ENCODE results near the gene KCND1. TPM values are rescaled to one million over a fixed set of nuclear protein-coding genes. Genes with fewer than 3 reads are reported as not detected.

KCND1 gene
- total and polyA plus RNA-seq, 2 experiments from 2014 or later: 2.7 to 5.6 TPM

DNA sequence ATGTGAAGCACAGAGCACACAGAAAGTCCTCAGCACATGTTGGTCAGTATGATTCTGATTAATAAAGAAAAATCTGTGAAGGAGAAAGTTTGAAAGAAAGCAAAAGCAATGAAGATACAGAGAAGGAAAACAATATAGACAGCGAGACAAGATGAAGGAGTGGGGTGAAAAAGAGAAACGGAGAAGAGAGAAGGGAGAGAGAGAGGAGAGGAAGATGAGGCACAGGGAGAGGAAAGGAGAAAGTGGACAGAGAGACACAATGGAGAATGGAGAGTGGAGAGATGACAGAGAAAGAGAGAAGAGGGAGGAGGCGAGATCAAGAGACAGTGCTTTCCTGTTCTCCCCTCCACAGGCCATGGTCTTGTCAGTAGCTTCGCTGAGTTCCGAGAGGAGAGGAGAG, 3.9 kb upstream of the KCND1 start:
- no peak for TF ChIP-seq ZNF331 (CRISPR knock-in tag; IDR thresholded peaks at IDR 0.05; ENCODE audit: low read depth)
- TF ChIP-seq CREB1 (CRISPR knock-in tag; IDR thresholded peaks at IDR 0.05; ENCODE audit: low read depth): no peak
- TF ChIP-seq STAT1 (IDR thresholded peaks at IDR 0.05; ENCODE audit: unreplicated experiment): no peak
- TF ChIP-seq JUNB (IDR thresholded peaks at IDR 0.05; ENCODE audit: unreplicated experiment): no peak
- TF ChIP-seq, protein P1, sequence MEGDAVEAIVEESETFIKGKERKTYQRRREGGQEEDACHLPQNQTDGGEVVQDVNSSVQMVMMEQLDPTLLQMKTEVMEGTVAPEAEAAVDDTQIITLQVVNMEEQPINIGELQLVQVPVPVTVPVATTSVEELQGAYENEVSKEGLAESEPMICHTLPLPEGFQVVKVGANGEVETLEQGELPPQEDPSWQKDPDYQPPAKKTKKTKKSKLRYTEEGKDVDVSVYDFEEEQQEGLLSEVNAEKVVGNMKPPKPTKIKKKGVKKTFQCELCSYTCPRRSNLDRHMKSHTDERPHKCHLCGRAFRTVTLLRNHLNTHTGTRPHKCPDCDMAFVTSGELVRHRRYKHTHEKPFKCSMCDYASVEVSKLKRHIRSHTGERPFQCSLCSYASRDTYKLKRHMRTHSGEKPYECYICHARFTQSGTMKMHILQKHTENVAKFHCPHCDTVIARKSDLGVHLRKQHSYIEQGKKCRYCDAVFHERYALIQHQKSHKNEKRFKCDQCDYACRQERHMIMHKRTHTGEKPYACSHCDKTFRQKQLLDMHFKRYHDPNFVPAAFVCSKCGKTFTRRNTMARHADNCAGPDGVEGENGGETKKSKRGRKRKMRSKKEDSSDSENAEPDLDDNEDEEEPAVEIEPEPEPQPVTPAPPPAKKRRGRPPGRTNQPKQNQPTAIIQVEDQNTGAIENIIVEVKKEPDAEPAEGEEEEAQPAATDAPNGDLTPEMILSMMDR (conservative IDR thresholded peaks at IDR 0.05; ENCODE audit: low read depth in 2 of 2): no peak
- no peak for TF ChIP-seq NANOG (IDR thresholded peaks at IDR 0.05; ENCODE audit: borderline replicate concordance)
- no peak for TF ChIP-seq POLR2AphosphoS5 (IDR thresholded peaks at IDR 0.05; ENCODE audit: low read depth)
- TF ChIP-seq ZNF114 (CRISPR knock-in tag; IDR thresholded peaks at IDR 0.05): no peak
- TF ChIP-seq, protein P2, sequence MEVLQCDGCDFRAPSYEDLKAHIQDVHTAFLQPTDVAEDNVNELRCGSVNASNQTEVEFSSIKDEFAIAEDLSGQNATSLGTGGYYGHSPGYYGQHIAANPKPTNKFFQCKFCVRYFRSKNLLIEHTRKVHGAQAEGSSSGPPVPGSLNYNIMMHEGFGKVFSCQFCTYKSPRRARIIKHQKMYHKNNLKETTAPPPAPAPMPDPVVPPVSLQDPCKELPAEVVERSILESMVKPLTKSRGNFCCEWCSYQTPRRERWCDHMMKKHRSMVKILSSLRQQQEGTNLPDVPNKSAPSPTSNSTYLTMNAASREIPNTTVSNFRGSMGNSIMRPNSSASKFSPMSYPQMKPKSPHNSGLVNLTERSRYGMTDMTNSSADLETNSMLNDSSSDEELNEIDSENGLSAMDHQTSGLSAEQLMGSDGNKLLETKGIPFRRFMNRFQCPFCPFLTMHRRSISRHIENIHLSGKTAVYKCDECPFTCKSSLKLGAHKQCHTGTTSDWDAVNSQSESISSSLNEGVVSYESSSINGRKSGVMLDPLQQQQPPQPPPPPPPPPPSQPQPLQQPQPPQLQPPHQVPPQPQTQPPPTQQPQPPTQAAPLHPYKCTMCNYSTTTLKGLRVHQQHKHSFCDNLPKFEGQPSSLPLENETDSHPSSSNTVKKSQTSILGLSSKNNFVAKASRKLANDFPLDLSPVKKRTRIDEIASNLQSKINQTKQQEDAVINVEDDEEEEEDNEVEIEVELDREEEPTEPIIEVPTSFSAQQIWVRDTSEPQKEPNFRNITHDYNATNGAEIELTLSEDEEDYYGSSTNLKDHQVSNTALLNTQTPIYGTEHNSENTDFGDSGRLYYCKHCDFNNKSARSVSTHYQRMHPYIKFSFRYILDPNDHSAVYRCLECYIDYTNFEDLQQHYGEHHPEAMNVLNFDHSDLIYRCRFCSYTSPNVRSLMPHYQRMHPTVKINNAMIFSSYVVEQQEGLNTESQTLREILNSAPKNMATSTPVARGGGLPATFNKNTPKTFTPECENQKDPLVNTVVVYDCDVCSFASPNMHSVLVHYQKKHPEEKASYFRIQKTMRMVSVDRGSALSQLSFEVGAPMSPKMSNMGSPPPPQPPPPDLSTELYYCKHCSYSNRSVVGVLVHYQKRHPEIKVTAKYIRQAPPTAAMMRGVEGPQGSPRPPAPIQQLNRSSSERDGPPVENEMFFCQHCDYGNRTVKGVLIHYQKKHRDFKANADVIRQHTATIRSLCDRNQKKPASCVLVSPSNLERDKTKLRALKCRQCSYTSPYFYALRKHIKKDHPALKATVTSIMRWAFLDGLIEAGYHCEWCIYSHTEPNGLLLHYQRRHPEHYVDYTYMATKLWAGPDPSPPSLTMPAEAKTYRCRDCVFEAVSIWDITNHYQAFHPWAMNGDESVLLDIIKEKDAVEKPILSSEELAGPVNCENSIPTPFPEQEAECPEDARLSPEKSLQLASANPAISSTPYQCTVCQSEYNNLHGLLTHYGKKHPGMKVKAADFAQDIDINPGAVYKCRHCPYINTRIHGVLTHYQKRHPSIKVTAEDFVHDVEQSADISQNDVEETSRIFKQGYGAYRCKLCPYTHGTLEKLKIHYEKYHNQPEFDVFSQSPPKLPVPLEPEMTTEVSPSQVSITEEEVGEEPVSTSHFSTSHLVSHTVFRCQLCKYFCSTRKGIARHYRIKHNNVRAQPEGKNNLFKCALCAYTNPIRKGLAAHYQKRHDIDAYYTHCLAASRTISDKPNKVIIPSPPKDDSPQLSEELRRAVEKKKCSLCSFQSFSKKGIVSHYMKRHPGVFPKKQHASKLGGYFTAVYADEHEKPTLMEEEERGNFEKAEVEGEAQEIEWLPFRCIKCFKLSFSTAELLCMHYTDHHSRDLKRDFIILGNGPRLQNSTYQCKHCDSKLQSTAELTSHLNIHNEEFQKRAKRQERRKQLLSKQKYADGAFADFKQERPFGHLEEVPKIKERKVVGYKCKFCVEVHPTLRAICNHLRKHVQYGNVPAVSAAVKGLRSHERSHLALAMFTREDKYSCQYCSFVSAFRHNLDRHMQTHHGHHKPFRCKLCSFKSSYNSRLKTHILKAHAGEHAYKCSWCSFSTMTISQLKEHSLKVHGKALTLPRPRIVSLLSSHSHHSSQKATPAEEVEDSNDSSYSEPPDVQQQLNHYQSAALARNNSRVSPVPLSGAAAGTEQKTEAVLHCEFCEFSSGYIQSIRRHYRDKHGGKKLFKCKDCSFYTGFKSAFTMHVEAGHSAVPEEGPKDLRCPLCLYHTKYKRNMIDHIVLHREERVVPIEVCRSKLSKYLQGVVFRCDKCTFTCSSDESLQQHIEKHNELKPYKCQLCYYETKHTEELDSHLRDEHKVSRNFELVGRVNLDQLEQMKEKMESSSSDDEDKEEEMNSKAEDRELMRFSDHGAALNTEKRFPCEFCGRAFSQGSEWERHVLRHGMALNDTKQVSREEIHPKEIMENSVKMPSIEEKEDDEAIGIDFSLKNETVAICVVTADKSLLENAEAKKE (CRISPR knock-in tag; IDR thresholded peaks at IDR 0.05): no peak
- no peak for TF ChIP-seq EZH2 (IDR thresholded peaks at IDR 0.05; ENCODE audit: low read depth, unreplicated experiment)
- TF ChIP-seq EZH2phosphoT487 (IDR thresholded peaks at IDR 0.05; ENCODE audit: unreplicated experiment): no peak
- TF ChIP-seq, protein P3, sequence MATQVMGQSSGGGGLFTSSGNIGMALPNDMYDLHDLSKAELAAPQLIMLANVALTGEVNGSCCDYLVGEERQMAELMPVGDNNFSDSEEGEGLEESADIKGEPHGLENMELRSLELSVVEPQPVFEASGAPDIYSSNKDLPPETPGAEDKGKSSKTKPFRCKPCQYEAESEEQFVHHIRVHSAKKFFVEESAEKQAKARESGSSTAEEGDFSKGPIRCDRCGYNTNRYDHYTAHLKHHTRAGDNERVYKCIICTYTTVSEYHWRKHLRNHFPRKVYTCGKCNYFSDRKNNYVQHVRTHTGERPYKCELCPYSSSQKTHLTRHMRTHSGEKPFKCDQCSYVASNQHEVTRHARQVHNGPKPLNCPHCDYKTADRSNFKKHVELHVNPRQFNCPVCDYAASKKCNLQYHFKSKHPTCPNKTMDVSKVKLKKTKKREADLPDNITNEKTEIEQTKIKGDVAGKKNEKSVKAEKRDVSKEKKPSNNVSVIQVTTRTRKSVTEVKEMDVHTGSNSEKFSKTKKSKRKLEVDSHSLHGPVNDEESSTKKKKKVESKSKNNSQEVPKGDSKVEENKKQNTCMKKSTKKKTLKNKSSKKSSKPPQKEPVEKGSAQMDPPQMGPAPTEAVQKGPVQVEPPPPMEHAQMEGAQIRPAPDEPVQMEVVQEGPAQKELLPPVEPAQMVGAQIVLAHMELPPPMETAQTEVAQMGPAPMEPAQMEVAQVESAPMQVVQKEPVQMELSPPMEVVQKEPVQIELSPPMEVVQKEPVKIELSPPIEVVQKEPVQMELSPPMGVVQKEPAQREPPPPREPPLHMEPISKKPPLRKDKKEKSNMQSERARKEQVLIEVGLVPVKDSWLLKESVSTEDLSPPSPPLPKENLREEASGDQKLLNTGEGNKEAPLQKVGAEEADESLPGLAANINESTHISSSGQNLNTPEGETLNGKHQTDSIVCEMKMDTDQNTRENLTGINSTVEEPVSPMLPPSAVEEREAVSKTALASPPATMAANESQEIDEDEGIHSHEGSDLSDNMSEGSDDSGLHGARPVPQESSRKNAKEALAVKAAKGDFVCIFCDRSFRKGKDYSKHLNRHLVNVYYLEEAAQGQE (IDR thresholded peaks at IDR 0.05; ENCODE audit: unreplicated experiment): no peak
- TF ChIP-seq, protein P4, sequence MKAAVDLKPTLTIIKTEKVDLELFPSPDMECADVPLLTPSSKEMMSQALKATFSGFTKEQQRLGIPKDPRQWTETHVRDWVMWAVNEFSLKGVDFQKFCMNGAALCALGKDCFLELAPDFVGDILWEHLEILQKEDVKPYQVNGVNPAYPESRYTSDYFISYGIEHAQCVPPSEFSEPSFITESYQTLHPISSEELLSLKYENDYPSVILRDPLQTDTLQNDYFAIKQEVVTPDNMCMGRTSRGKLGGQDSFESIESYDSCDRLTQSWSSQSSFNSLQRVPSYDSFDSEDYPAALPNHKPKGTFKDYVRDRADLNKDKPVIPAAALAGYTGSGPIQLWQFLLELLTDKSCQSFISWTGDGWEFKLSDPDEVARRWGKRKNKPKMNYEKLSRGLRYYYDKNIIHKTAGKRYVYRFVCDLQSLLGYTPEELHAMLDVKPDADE (IDR thresholded peaks at IDR 0.05): no peak
- Histone ChIP-seq H3K4me1 (ENCODE audit: insufficient read depth) (no peaks in the 10 kb centered on the region), H4K20me1 (replicated peaks; ENCODE audit: insufficient read depth) (no peaks in the 10 kb centered on the region), H3K27me3 (ENCODE audit: insufficient read depth) (no peaks in the 10 kb centered on the region), H3K4me2 (no peak overlapping the region), H3K27ac (ENCODE audit: low read depth) (no peak overlapping the region), H3K9me2 (ENCODE audit: insufficient read depth) (no peaks in the 10 kb centered on the region), H3K4me3 (no peak overlapping the region), H3K79me2 (replicated peaks; ENCODE audit: insufficient read depth) (no peaks in the 10 kb centered on the region), H3K36me3 (ENCODE audit: insufficient read depth) (no peaks in the 10 kb centered on the region), H3F3A (replicated peaks; ENCODE audit: low read depth) (no peaks in the 10 kb centered on the region), H2AFZ (no peak overlapping the region)
- Mint-ChIP-seq H3K27ac (no peak overlapping the region), H3K9me3 (no peaks in the 10 kb centered on the region; the same call in 1 of the 3 replicates), H3K27me3 (ENCODE audit: insufficient read depth, low read depth, poor library complexity) (peaks cover 4% of the 10 kb centered on the region), H3K4me3 (no peak overlapping the region), H3K4me1 (peaks cover 15% of the 10 kb centered on the region), H3K36me3 (ENCODE audit: low read depth) (peaks cover 54% of the 10 kb centered on the region)
- no peak for ATAC-seq
- DNase-seq (ENCODE audit: low spot score): no peak
